HG02840 (cell line): ENCODE results near the gene SND1.

Source experiments
- ATAC-seq: cut with Tn5 transposase; IDR thresholded peaks from one replicate; pipeline ENCODE4 v1.9.1; 2021; ENCODE audit warnings: mild to moderate bottlenecking, moderate library complexity, moderate number of reproducible peaks; ENCODE audit not compliant: unreplicated experiment, low FRiP score

Gene SND1

GRCh38 chr7:127881564-127881963, 229.6 kb downstream of the SND1 start:
- no peak for ATAC-seq

GRCh38 chr7:127882313-127882920, 230.4 kb downstream of the SND1 start:
- ATAC-seq: no peak

GRCh38 chr7:127884066-127884559, 232.1 kb downstream of the SND1 start:
- ATAC-seq: no peak

- no peak for ATAC-seq
Measured at GRCh38 chr7:127885222-127885772, 233.3 kb downstream of the SND1 start.

- ATAC-seq: no peak
Measured at GRCh38 chr7:127885843-127886242, 233.8 kb downstream of the SND1 start.

- no peak for ATAC-seq
Measured at GRCh38 chr7:127886248-127886647, 234.3 kb downstream of the SND1 start.

GRCh38 chr7:127887096-127887495, 235.1 kb downstream of the SND1 start:
- no peak for ATAC-seq

- no peak for ATAC-seq
Measured at GRCh38 chr7:127887631-127888030, 235.6 kb downstream of the SND1 start.

GRCh38 chr7:127888411-127888810, 236.4 kb downstream of the SND1 start:
- no peak for ATAC-seq

- no peak for ATAC-seq
Measured at GRCh38 chr7:127888825-127889224, 236.8 kb downstream of the SND1 start.

- ATAC-seq: no peak
Measured at GRCh38 chr7:127889677-127890076, 237.7 kb downstream of the SND1 start.

- no peak for ATAC-seq
Measured at GRCh38 chr7:127890726-127891125, 238.7 kb downstream of the SND1 start.

- no peak for ATAC-seq
Measured at GRCh38 chr7:127891144-127891543, 239.2 kb downstream of the SND1 start.

GRCh38 chr7:127891854-127892438, 240.0 kb downstream of the SND1 start:
- ATAC-seq: no peak

- ATAC-seq: no peak
Measured at GRCh38 chr7:127892488-127893314, 240.7 kb downstream of the SND1 start.

GRCh38 chr7:127893547-127893946, 241.6 kb downstream of the SND1 start:
- no peak for ATAC-seq

- no peak for ATAC-seq
Measured at GRCh38 chr7:127894588-127894987, 242.6 kb downstream of the SND1 start.

- no peak for ATAC-seq
Measured at GRCh38 chr7:127895360-127895759, 243.4 kb downstream of the SND1 start.

- no peak for ATAC-seq
Measured at GRCh38 chr7:127895814-127896280, 243.9 kb downstream of the SND1 start.

GRCh38 chr7:127896659-127897058, 244.7 kb downstream of the SND1 start:
- ATAC-seq: no peak
